Endothelial cell (in vitro differentiated cells): Measurements from ENCODE around the gene PRSS50. TPM values are rescaled to one million over a fixed set of nuclear protein-coding genes. Genes with fewer than 3 reads are reported as not detected.
A peak's percentile ranks its signal among the peaks of the same experiment; 100 is the strongest.

Experiments used
- DNase-seq: peaks from one replicate; pipeline ENCODE4 v3.0.0; 2021; ENCODE audit warnings: low spot score
- H3K27ac Mint-ChIP-seq: one replicate; pipeline ENCODE4 v1.8.0; 2021; ENCODE audit warnings: mixed read lengths, inconsistent platforms; ENCODE audit not compliant: unreplicated experiment
- H3K27me3 Mint-ChIP-seq: one replicate; pipeline ENCODE4 v1.8.0; 2021; ENCODE audit warnings: mild to moderate bottlenecking, moderate library complexity, mixed read lengths, inconsistent platforms; ENCODE audit not compliant: unreplicated experiment
- H3K36me3 Mint-ChIP-seq: one replicate; pipeline ENCODE4 v1.8.0; 2021; ENCODE audit warnings: mild to moderate bottlenecking, low read depth, mixed read lengths, inconsistent platforms; ENCODE audit not compliant: unreplicated experiment
- H3K4me1 Mint-ChIP-seq: one replicate; pipeline ENCODE4 v1.8.0; 2021; ENCODE audit warnings: mild to moderate bottlenecking, mixed read lengths, inconsistent platforms; ENCODE audit not compliant: unreplicated experiment
- H3K4me3 Mint-ChIP-seq: one replicate; pipeline ENCODE4 v1.8.0; 2021; ENCODE audit warnings: mild to moderate bottlenecking, mixed read lengths, inconsistent platforms; ENCODE audit not compliant: unreplicated experiment
- H3K9me3 Mint-ChIP-seq: one replicate; pipeline ENCODE4 v1.8.0; 2021; ENCODE audit warnings: mixed read lengths, inconsistent platforms; ENCODE audit not compliant: unreplicated experiment
- total RNA-seq: library from RNA; stranded (reverse); fragmentation: NEBNext Ultra II Directional; extraction: Animal tissue kit (Norgen Biotek cat#: 25700); gene quantifications from one replicate; pipeline ENCODE4 v1.2.1, GENCODE V29; 2021; ENCODE audit not compliant: unreplicated experiment
- TF ChIP-seq, protein P1 (sequence below): fragments of 200-600 bp; sonication (generic); IDR thresholded peaks from one replicate; pipeline ENCODE4 v1.5.0; 2021; ENCODE audit warnings: antibody characterized with exemption; ENCODE audit not compliant: unreplicated experiment

PRSS50 gene
- total RNA-seq, 1 donor from 2014 or later: 0.38 TPM

DNA sequence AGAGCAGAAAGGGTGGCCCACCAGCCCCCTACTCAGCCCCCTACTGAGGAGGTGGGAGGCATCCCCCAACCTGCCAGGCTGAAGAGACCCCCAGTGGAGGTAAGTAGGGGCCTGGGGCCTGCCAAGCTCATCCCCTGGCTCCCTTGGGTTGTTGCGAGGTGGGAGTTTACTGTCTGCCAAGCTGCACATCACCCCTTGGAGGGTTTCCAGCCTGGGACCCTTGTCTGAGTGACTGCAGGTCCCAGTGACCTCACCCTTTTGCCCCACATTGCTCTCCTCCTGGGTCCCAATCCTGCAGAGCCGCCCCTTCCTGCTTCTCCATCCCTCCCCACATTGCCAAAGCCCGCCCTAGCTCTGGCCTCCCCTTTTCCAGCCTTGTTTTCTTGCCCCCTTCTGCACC is 23.1 kb downstream of the PRSS50 start:
- DNase-seq: no peak
- H3K27ac Mint-ChIP-seq: no peak overlapping the region
- peaks cover 18% of the 10 kb centered on the region for H3K27me3 Mint-ChIP-seq
- TF ChIP-seq, protein P1, sequence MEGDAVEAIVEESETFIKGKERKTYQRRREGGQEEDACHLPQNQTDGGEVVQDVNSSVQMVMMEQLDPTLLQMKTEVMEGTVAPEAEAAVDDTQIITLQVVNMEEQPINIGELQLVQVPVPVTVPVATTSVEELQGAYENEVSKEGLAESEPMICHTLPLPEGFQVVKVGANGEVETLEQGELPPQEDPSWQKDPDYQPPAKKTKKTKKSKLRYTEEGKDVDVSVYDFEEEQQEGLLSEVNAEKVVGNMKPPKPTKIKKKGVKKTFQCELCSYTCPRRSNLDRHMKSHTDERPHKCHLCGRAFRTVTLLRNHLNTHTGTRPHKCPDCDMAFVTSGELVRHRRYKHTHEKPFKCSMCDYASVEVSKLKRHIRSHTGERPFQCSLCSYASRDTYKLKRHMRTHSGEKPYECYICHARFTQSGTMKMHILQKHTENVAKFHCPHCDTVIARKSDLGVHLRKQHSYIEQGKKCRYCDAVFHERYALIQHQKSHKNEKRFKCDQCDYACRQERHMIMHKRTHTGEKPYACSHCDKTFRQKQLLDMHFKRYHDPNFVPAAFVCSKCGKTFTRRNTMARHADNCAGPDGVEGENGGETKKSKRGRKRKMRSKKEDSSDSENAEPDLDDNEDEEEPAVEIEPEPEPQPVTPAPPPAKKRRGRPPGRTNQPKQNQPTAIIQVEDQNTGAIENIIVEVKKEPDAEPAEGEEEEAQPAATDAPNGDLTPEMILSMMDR: no peak
- H3K9me3 Mint-ChIP-seq: no peaks in the 10 kb centered on the region
- H3K4me3 Mint-ChIP-seq: no peak overlapping the region
- H3K36me3 Mint-ChIP-seq: no peaks in the 10 kb centered on the region
- peaks cover 16% of the 10 kb centered on the region for H3K4me1 Mint-ChIP-seq

DNA sequence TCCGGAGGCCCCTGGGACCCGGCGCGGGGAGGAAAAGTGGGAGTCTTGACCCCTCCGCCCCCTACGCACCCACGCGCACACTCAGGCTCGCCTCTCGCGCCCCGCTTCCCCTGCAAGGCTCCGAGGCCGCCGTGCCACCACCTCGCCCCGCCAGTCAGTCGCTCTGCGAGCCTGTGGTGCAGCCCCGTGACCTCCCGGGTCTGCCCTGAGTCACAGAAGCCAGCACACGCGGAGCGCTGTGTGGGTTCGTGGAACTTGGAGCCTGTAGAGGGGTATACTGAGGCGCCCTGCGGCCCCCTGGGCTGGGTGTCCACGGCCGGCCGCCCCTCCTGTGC is 23.8 kb downstream of the PRSS50 start:
- TF ChIP-seq, protein P1: no peak
- Mint-ChIP-seq H3K9me3 (no peaks in the 10 kb centered on the region), H3K4me3 (no peak overlapping the region), H3K27me3 (peaks cover 18% of the 10 kb centered on the region), H3K36me3 (no peaks in the 10 kb centered on the region), H3K27ac (no peak overlapping the region), H3K4me1 (peaks cover 16% of the 10 kb centered on the region)
- DNase-seq: no peak

DNA sequence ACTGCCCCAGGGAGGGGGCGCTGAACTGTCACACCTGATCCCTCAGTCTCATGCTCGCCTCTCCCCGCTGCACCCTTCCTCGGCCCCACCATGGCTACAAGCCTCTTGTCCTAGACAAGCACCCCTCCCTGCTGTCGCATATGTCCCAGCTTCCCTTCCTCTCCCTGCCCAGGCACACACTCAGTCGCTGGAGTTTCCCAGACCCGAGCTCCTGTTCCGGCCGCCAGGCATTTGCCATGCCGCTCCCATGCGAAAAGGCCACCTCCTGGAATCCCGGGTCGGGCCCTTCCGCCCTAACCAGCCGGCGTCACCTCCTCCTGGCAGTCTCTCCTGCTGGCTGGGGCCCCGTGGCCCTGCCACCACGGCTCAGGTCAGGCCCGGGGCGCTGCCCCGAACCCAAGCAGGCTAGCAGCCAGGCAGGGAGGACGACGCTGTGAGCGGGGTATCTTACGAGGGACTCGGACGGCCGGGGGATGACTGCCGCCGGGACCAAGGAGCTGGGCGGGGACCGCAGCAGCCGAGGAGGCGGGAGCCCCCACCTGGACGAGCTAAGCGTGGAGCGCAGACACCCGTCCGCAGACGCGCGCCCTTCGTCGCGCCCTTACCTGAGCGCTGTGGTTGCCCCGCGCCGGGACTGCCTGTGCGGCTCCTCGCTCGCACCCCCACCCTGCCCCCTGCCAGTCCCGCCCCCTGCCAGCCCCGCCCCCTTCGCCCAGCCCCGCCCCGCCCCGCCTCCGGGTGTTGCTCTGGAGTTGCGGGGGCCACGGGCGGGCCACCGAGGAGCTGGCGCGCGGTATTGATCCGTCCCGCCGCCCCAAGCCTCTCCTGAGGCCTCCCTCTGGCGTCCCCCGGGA is 24.4 kb downstream of the PRSS50 start, which contains the start of gene ALS2CL:
Gene ALS2CL (minus strand): TSS at position 642 of the 854 bp plus-strand sequence. CDS start 4,239 bp downstream, outside the sequence.
- Mint-ChIP-seq H3K4me3 (peak within 1 kb of the TSS; percentile 86), H3K27ac (peak within 1 kb of the TSS; percentile 80), H3K9me3 (no peaks in the 10 kb centered on the region), H3K4me1 (peaks cover 16% of the 10 kb centered on the region), H3K27me3 (peaks cover 18% of the 10 kb centered on the region), H3K36me3 (no peaks in the 10 kb centered on the region)
- TF ChIP-seq, protein P1: no peak
- DNase-seq: peak; percentile 56

DNA sequence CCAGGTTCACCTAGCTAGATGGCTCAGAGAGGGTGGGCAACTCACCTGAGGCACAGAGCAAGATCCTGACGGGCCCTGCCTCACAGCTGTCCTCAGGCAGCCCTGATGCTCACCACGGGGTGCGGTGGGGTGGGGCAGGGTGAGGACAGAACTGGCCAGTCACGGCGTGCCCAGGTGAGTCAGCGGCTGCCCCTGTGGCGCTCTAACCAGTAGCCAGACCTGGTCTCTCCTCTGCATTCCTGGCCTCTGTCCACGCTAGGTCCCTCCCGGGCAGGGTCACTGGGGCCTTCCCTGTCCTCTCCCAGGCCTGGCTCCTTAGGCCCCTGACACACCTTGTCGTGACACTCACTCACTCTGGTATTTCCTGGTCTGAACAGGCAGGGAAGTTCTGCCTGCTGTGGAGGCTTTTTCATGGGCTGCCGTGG is 25.1 kb downstream of the PRSS50 start:
- Mint-ChIP-seq H3K4me3 (peak overlapping the region; percentile 86), H3K27ac (no peak overlapping the region), H3K36me3 (no peaks in the 10 kb centered on the region), H3K27me3 (peaks cover 18% of the 10 kb centered on the region), H3K4me1 (peaks cover 16% of the 10 kb centered on the region), H3K9me3 (no peaks in the 10 kb centered on the region)
- no peak for DNase-seq
- TF ChIP-seq, protein P1: no peak

DNA sequence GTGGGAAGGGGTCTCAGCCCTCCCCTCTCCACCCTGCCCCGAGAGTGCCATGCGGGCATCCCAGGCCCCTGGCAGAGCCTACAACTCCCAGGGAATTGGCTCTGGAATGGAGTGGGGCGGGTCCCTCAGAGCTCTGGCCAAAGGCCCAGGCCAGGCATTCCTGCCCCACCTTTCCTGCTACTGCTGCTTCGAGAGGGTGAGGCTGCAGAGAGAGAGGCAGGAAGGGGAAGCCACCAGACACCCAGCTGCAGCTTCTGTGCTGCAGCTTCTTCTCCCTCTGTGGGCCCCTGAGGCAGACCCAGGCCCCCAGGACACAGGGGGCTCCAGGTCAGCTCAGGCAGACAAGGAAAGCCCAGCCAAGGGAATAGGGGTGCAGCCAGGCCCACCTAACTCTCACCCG is 26.9 kb downstream of the PRSS50 start:
- peaks cover 18% of the 10 kb centered on the region for H3K27me3 Mint-ChIP-seq
- no peaks in the 10 kb centered on the region for H3K36me3 Mint-ChIP-seq
- H3K4me3 Mint-ChIP-seq: no peak overlapping the region
- H3K4me1 Mint-ChIP-seq: peaks cover 14% of the 10 kb centered on the region
- no peak for DNase-seq
- H3K27ac Mint-ChIP-seq: no peak overlapping the region
- TF ChIP-seq, protein P1: no peak
- no peaks in the 10 kb centered on the region for H3K9me3 Mint-ChIP-seq
